ENCODE data around the gene TMEM163.

DNA sequence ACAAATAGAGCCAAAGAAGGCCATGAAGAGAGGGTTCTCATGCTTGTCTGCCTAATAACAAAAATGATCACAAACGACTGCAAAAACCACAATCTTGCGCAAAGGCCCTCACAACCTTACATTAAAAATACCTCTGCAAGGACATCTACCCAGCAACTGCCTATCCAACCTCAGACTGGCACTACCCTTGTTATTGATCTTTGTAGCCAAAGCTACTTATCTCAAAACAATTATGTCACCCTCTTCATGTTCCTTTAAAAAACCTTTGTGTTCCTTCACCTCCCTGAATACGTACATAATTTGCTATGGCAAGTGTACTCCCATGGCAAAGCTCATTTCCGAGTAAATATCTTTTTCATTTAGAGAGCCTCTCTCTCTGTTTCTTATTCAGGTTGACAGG is 44.1 kb downstream of the TMEM163 start:
- TF ChIP-seq, protein P1, sequence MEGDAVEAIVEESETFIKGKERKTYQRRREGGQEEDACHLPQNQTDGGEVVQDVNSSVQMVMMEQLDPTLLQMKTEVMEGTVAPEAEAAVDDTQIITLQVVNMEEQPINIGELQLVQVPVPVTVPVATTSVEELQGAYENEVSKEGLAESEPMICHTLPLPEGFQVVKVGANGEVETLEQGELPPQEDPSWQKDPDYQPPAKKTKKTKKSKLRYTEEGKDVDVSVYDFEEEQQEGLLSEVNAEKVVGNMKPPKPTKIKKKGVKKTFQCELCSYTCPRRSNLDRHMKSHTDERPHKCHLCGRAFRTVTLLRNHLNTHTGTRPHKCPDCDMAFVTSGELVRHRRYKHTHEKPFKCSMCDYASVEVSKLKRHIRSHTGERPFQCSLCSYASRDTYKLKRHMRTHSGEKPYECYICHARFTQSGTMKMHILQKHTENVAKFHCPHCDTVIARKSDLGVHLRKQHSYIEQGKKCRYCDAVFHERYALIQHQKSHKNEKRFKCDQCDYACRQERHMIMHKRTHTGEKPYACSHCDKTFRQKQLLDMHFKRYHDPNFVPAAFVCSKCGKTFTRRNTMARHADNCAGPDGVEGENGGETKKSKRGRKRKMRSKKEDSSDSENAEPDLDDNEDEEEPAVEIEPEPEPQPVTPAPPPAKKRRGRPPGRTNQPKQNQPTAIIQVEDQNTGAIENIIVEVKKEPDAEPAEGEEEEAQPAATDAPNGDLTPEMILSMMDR (conservative IDR thresholded peaks at IDR 0.05; ENCODE audit: low read length) = no peak
- TF ChIP-seq EZH2phosphoT487 (IDR thresholded peaks at IDR 0.05; ENCODE audit: borderline replicate concordance, low read depth, low read length) = no peak

Measured in OCI-LY7 (cell line).